Left kidney (tissue), 2 donors: Measurements from ENCODE around the gene YIPF1. TPM values are rescaled to one million over a fixed set of nuclear protein-coding genes. Genes with fewer than 3 reads are reported as not detected.
"Not testable (repeated sequence)": the region's sequence is repeated elsewhere in the genome, so short reads cannot be mapped to it uniquely, and the experiment has no call there.

Source experiments
- DNase-seq: peaks from one replicate; pipeline ENCODE4 v3.0.0-alpha.2; 2013
- polyA plus RNA-seq: library from polyadenylated mRNA; unstranded; fragments of 120-200 nt; gene quantifications from one replicate; pipeline ENCODE4 v1.2.1, GENCODE V29; 2013; ENCODE audit not compliant: insufficient read length

YIPF1 gene
- polyA plus RNA-seq, 1 donor: 37.7 TPM

- no peak for DNase-seq
Observed at GRCh38 chr1:53896635-53897229, 7.1 kb upstream of the YIPF1 start.

GRCh38 chr1:53895421-53895820 lies 5.8 kb upstream of the YIPF1 start:
- DNase-seq: no peak

GRCh38 chr1:53894644-53895043 lies 5.0 kb upstream of the YIPF1 start:
- DNase-seq: no peak

GRCh38 chr1:53893999-53894636 lies 4.5 kb upstream of the YIPF1 start, which contains the start of gene DIO1:
Gene DIO1 (plus strand): TSS chr1:53894187. CDS start chr1:53894211, 24 bp downstream.
- no peak for DNase-seq

GRCh38 chr1:53892911-53893310 lies 3.3 kb upstream of the YIPF1 start:
- no peak for DNase-seq

- DNase-seq: no peak
Observed at GRCh38 chr1:53891678-53892077, 2.1 kb upstream of the YIPF1 start.

- no peak for DNase-seq
Observed at GRCh38 chr1:53891018-53891417, 1.4 kb upstream of the YIPF1 start.

- DNase-seq: no peak
Observed at GRCh38 chr1:53890522-53890941, 935 bp upstream of the YIPF1 start.

GRCh38 chr1:53888681-53889080 lies 916 bp downstream of the YIPF1 start:
- no peak for DNase-seq

- not testable (repeated sequence) for DNase-seq
Observed at GRCh38 chr1:53883600-53883999, 6.0 kb downstream of the YIPF1 start.

- not testable (repeated sequence) for DNase-seq
Observed at GRCh38 chr1:53881853-53882252, 7.7 kb downstream of the YIPF1 start.

GRCh38 chr1:53878492-53879105 lies 11.0 kb downstream of the YIPF1 start:
- peak; percentile 45 for DNase-seq

GRCh38 chr1:53875150-53875549 lies 14.4 kb downstream of the YIPF1 start:
- not testable (repeated sequence) for DNase-seq

- DNase-seq: no peak
Observed at GRCh38 chr1:53871773-53872484, 17.7 kb downstream of the YIPF1 start.

GRCh38 chr1:53871221-53871620 lies 18.4 kb downstream of the YIPF1 start:
- DNase-seq: no peak

- no peak for DNase-seq
Observed at GRCh38 chr1:53869454-53870117, 20.0 kb downstream of the YIPF1 start.

- DNase-seq: no peak
Observed at GRCh38 chr1:53868565-53868964, 21.0 kb downstream of the YIPF1 start.

GRCh38 chr1:53862507-53862906 lies 27.1 kb downstream of the YIPF1 start:
- no peak for DNase-seq

- DNase-seq: peak; percentile 59
Observed at GRCh38 chr1:53860967-53861411, 28.6 kb downstream of the YIPF1 start.

GRCh38 chr1:53851571-53852285 lies 37.9 kb downstream of the YIPF1 start:
- no peak for DNase-seq

GRCh38 chr1:53850082-53850673 lies 39.4 kb downstream of the YIPF1 start:
- no peak for DNase-seq
